Central memory CD8-positive, alpha-beta T cell (primary cell): Measurements from ENCODE around the gene SIN3B.
"Not testable (repeated sequence)": the region's sequence is repeated elsewhere in the genome, so short reads cannot be mapped to it uniquely, and the experiment has no call there.

ENCODE experiments used
- ATAC-seq: fragments of 150-1000 bp; cut with Tn5 transposase; replicated peaks from 2 replicates; pipeline ENCODE4 v1.10.0; 2022; ENCODE audit warnings: mild to moderate bottlenecking, moderate FRiP score, moderate number of reproducible peaks; ENCODE audit not compliant: poor library complexity, severe bottlenecking; ENCODE audit errors: extremely low read depth
- DNase-seq, 2 donors: peaks; one replicate each; pipeline ENCODE4 v3.0.0; 2021; ENCODE audit warnings: low spot score in 2 of 2
- H3K27ac Mint-ChIP-seq: one replicate; pipeline ENCODE4 v1.8.0; 2022; ENCODE audit warnings: low read depth, mild to moderate bottlenecking, moderate library complexity, mixed read lengths
- H3K27me3 Mint-ChIP-seq: one replicate; pipeline ENCODE4 v1.8.0; 2022; ENCODE audit warnings: mixed read lengths
- H3K36me3 Mint-ChIP-seq: one replicate; pipeline ENCODE4 v1.8.0; 2022; ENCODE audit warnings: mild to moderate bottlenecking, moderate library complexity, mixed read lengths; ENCODE audit not compliant: insufficient read depth
- H3K4me1 Mint-ChIP-seq: one replicate; pipeline ENCODE4 v1.8.0; 2022; ENCODE audit warnings: mixed read lengths
- H3K4me3 Mint-ChIP-seq: one replicate; pipeline ENCODE4 v1.8.0; 2022; ENCODE audit warnings: mild to moderate bottlenecking, moderate library complexity, mixed read lengths
- H3K9me3 Mint-ChIP-seq: one replicate; pipeline ENCODE4 v1.8.0; 2022; ENCODE audit warnings: mixed read lengths

Gene SIN3B

DNA sequence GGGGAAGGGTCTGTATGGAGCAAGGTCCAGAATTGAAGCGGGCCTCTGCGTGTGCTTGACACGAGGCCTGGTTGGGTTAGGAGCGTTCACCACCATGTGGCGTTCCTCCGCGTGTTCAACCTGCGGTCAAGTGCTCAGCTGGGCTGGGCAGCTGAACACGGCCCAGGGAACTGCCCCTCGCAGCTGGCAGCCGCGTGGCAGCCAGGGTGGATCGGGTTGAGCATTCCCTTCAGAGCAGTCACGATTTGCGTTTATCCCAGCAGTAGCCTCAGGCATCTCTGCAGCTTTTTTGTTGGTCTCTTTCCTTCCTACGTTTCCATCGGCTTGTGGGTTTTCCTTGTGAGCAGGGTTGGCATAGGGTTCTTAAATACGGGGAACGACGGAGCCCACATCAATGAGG, 30.9 kb downstream of the SIN3B start:
- H3K9me3 Mint-ChIP-seq = no peaks in the 10 kb centered on the region
- H3K4me1 Mint-ChIP-seq = no peaks in the 10 kb centered on the region
- H3K27ac Mint-ChIP-seq = no peak overlapping the region
- DNase-seq = no peak
- no peaks in the 10 kb centered on the region for H3K27me3 Mint-ChIP-seq
- peaks cover 20% of the 10 kb centered on the region for H3K36me3 Mint-ChIP-seq
- ATAC-seq = no peak
- H3K4me3 Mint-ChIP-seq = no peak overlapping the region

DNA sequence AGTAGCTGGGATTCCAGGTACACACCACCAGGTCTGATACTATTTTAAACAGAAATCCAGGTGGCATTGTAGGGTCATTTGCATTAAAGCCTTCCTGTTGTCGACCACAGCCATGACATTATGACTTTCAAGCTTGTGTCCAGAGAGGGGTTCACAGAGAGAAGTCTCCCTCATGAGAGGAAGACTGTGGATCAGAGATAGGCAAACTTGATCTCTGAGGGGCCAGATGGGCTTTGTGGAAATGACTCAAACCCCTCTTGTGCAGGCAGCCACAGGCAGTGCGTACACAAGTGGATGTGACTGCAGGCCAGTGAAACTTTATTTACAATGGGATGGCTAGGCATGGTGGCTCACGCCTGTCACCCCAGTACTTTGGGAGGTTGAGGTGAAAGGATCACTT, 31.8 kb downstream of the SIN3B start:
- no peak overlapping the region for H3K27ac Mint-ChIP-seq
- H3K4me3 Mint-ChIP-seq = no peak overlapping the region
- peaks cover 20% of the 10 kb centered on the region for H3K36me3 Mint-ChIP-seq

DNA sequence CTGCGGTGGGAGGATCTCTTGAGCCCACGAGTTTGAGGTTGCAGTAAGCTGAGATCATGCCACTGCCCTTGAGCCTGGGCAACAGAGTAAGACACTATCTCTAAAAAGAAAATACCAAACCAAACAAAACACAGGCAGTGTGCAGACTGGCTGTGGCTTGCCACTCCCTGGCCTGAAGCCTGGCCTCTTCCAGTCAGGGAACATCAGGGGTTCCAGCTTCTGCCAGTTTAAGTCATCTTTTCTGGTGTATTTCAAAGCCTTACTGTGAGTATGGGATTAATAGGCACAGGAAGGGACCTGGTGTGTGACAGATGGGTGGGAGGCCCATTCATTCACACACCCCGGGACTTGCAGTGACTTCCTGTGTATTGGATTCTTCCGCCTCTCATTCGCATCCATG, 32.6 kb downstream of the SIN3B start:
- Mint-ChIP-seq H3K36me3 (peaks cover 22% of the 10 kb centered on the region), H3K27me3 (no peaks in the 10 kb centered on the region), H3K4me3 (no peak overlapping the region), H3K9me3 (no peaks in the 10 kb centered on the region), H3K4me1 (no peaks in the 10 kb centered on the region), H3K27ac (no peak overlapping the region)
- DNase-seq = no peak
- ATAC-seq = no peak

More for the DNA sequence above, 31.8 kb downstream of the SIN3B start:
- no peak for DNase-seq
- no peaks in the 10 kb centered on the region for H3K27me3 Mint-ChIP-seq
- H3K9me3 Mint-ChIP-seq = no peaks in the 10 kb centered on the region
- no peak for ATAC-seq
- no peaks in the 10 kb centered on the region for H3K4me1 Mint-ChIP-seq

DNA sequence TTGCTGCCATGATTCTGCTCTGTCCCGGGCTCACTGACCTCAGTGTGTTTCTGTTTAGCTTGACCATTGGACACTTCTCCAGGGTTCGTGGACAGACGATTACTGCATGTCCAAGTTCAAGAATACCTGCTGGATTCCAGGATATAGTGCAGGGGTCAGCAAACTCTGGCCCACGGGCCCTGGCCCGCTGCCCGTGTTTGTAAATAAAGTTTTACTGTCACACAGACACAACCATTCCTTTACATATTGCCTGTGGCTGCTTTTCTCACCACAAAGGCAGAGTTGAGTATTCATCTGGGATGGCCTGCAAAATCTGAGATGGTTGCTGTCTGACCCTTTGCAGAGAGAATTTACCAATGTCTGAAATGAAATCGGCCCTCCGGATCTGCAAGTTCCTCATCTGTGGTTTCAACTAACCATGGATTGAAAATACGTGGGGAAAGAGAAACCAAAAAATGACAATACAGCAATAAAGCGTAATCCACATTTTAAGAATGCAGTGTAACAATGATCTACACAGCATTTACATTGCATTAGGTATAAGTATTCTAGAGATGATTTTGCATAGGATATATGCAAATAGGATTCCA, 33.7 kb downstream of the SIN3B start:
- Mint-ChIP-seq H3K27me3 (no peaks in the 10 kb centered on the region), H3K9me3 (no peaks in the 10 kb centered on the region), H3K4me1 (no peaks in the 10 kb centered on the region), H3K27ac (no peak overlapping the region), H3K36me3 (peaks cover 19% of the 10 kb centered on the region), H3K4me3 (no peak overlapping the region)
- no peak for ATAC-seq
- no peak for DNase-seq

DNA sequence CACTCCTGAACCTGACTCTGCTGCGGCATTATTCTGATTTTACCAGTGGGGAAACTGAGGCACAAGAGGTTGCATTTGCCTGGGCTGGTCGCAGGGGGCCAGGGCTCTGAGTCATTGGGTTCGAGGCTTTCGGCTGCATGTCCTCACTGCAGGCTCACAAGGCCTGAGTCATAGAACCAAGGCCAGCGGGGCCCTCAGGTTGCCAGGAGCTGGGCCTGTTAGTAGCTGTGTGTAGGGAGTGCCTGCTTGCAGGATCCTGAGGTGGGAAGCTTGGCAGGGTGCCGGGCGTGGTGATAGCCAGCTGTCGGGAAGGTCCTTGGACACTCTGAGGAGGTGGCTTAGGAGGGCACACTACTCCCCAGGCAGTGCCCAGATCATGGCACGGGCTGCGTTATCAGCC, 38.0 kb downstream of the SIN3B start:
- no peak overlapping the region for H3K27ac Mint-ChIP-seq
- no peaks in the 10 kb centered on the region for H3K27me3 Mint-ChIP-seq
- no peak for DNase-seq
- H3K4me1 Mint-ChIP-seq = no peaks in the 10 kb centered on the region
- H3K36me3 Mint-ChIP-seq = peaks cover 21% of the 10 kb centered on the region
- no peak for ATAC-seq
- H3K4me3 Mint-ChIP-seq = no peak overlapping the region
- no peaks in the 10 kb centered on the region for H3K9me3 Mint-ChIP-seq

DNA sequence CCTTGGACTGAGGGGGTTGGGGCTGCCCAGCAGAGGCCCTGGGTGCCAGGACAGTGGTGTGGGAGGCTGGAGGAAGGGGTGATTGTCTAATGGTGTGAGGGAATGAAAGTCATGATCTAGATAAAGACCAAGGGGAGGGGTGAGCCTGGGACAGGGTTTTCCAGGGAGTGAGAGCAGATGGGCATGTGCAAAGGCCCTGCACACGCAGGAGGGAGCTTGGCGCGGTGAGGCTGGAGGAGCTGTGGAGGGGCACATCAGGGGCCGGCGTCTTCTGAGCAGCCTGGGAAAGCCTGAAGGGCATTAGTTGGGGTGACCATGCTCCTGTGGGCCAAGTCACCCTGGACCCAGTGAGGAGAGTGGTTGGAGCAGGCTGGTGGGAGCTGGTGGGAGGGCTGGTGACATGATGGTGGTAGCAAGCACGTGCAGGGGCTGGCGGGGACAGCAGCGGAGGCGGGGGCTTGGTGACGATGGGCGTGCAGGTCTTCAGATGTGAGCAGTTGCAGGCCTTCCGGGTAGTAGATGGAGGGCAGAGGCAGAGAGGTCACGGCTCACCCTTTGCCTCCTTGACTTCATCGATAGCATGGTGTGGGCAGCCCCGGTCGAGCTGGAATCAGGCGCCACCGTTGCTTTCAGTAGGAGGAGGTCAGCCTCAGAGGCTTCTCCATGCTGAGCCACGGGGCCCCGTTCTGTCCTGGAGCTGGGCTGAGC, 39.4 kb downstream of the SIN3B start:
- H3K27ac Mint-ChIP-seq = no peak overlapping the region
- no peak for DNase-seq
- H3K36me3 Mint-ChIP-seq = peaks cover 23% of the 10 kb centered on the region
- peaks cover 1% of the 10 kb centered on the region for H3K4me1 Mint-ChIP-seq
- no peak for ATAC-seq
- no peaks in the 10 kb centered on the region for H3K27me3 Mint-ChIP-seq
- no peak overlapping the region for H3K4me3 Mint-ChIP-seq
- no peaks in the 10 kb centered on the region for H3K9me3 Mint-ChIP-seq

DNA sequence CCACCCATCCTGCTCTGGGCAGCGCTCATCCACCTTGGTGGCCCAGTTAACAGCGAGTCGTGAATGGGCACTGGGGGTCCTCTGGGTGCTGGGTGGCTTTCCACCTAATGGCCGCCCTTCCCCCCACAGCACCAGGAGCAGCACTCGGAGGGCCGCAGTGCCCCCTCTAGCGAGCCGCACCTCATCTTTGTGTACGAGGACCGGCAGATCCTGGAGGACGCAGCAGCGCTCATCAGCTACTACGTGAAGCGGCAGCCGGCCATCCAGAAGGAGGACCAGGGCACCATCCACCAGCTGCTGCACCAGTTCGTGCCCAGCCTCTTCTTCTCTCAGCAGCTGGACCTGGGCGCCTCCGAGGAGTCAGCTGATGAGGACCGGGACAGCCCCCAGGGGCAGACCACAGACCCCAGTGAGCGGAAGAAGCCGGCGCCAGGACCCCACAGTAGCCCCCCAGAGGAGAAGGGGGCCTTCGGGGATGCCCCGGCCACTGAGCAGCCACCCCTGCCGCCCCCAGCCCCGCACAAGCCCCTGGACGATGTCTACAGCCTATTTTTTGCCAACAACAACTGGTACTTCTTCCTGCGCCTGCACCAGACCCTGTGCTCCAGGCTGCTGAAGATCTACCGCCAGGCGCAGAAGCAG, 40.3 kb downstream of the SIN3B start:
- no peak for ATAC-seq
- Mint-ChIP-seq H3K4me3 (no peak overlapping the region), H3K36me3 (peaks cover 22% of the 10 kb centered on the region)

DNA sequence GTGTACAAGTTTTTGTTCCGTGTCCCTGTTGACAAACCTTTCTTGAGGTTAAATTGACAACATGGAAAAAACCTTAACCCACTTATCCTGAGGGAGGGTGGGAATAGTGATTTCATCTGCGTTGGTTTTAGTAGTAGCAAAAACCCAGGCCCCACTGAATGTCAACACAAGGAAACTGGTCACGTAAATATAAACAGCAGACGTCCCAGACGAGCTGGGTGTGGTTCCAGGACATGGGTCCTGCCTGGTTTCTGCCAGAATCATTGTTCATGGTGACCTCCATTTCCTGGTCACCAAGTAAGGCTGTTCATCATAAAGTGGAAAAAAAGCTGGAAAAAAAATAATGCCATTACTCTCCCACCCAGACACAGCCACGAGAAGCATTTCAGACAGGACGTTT, 42.7 kb downstream of the SIN3B start:
- Mint-ChIP-seq H3K36me3 (peaks cover 12% of the 10 kb centered on the region), H3K4me3 (no peak overlapping the region), H3K4me1 (peaks cover 22% of the 10 kb centered on the region), H3K27me3 (no peaks in the 10 kb centered on the region), H3K9me3 (no peaks in the 10 kb centered on the region), H3K27ac (no peak overlapping the region)
- DNase-seq (no peak), ATAC-seq (no peak)

More for the DNA sequence above, 40.3 kb downstream of the SIN3B start:
- no peak overlapping the region for H3K27ac Mint-ChIP-seq
- no peaks in the 10 kb centered on the region for H3K27me3 Mint-ChIP-seq
- no peaks in the 10 kb centered on the region for H3K9me3 Mint-ChIP-seq
- DNase-seq = no peak
- peaks cover 10% of the 10 kb centered on the region for H3K4me1 Mint-ChIP-seq

DNA sequence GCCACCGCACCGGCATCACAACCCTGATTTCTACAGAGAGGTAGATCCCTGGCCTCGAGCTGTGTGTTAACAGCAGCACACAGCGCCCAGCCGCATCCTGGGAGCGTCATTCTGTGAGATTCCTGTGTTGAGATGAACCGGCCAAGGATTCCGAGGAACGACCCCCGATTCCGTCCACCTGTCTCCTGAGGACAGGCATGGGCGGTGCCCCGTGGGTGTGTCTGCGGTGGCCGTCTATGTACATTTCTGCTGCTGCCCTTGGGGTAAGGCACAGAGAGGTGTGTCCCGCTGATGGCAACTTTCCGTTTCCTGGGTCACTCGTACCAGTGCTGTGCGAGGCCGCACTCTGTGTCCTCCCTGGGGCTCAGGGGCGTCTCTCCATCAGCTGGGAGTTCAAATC, 43.5 kb downstream of the SIN3B start:
- no peak overlapping the region for H3K4me3 Mint-ChIP-seq
- peaks cover 12% of the 10 kb centered on the region for H3K36me3 Mint-ChIP-seq
- ATAC-seq (no peak), DNase-seq (no peak)
- H3K4me1 Mint-ChIP-seq = peaks cover 22% of the 10 kb centered on the region
- H3K27me3 Mint-ChIP-seq = no peaks in the 10 kb centered on the region
- no peaks in the 10 kb centered on the region for H3K9me3 Mint-ChIP-seq
- no peak overlapping the region for H3K27ac Mint-ChIP-seq

DNA sequence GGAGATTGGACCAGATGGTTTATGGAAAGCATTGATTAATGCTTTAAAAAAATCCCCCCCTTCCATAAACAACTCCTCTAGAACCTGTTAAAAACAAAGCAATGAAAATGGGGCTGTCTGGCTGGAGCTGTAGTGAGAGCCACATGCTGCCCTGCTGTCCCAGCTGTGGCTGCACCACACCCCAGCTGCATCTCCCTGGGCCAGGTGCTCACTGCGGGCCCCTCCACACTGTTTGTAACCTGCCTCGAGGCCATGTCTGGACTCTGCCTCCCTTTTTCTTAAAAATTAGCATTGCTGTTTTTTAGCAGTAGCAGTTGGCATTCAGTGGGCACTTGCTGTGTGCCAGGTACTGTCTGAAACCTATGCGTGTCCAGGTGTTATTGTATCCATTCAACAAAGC, 44.4 kb downstream of the SIN3B start:
- H3K36me3 Mint-ChIP-seq = peaks cover 12% of the 10 kb centered on the region
- H3K27me3 Mint-ChIP-seq = no peaks in the 10 kb centered on the region
- H3K27ac Mint-ChIP-seq = peak overlapping the region; percentile 96

DNA sequence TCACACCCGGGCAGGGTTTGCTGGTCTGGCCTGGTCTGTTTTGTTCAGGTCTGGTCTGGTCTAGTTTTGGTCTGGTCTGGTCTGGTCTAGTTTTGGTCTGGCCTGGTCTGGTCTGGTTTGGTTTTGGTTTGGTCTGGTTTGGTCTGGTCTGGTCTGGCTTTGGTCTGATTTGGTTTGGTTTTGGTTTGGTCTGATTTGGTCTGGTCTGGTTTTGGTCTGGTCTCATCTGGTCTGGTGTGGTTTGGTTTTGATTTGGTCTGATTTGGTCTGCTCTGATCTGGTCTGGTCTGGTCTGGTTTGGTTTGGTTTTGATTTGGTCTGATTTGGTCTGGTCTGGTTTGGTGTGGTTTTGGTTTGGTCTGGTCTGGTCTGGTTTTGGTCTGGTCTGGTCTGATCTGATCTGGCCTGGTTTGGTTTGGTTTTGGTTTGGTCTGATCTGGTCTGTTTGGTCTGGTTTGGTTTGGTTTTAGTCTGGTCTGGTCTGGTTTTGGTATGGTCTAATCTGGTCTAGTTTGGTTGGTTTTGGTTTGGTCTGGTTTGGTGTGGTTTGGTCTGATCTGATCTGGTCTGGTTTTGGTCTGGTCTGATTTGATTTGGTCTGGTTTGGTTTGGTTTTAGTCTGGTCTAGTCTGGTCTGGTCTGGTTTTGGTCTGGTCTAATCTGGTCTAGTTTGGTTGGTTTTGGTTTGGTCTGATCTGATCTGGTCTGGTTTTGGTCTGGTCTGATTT, 45.2 kb downstream of the SIN3B start:
- Mint-ChIP-seq H3K9me3 (no peaks in the 10 kb centered on the region), H3K36me3 (peaks cover 15% of the 10 kb centered on the region), H3K4me3 (no peak overlapping the region), H3K27me3 (no peaks in the 10 kb centered on the region), H3K4me1 (peaks cover 22% of the 10 kb centered on the region), H3K27ac (peak overlapping the region; percentile 96)
- no peak for ATAC-seq
- DNase-seq = no peak

More for the DNA sequence above, 44.4 kb downstream of the SIN3B start:
- no peak for DNase-seq
- peaks cover 22% of the 10 kb centered on the region for H3K4me1 Mint-ChIP-seq
- ATAC-seq = no peak
- no peak overlapping the region for H3K4me3 Mint-ChIP-seq
- no peaks in the 10 kb centered on the region for H3K9me3 Mint-ChIP-seq

DNA sequence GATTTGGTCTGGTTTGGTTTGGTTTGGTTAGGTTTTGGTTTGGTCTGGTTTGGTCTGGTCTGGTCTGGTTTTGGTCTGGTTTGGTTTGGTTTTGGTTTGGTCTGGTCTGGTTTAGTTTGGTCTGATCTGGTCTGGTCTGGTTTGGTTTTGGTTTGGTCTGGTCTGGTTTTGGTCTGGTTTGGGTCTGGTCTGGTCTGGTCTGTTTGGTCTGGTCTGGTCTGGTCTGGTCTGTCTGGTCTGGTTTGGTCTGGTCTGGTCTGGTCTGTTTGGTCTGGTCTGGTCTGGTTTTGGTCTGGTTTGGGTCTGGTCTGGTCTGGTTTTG, 45.7 kb downstream of the SIN3B start:
- H3K27me3 Mint-ChIP-seq, ATAC-seq, DNase-seq, H3K4me3 Mint-ChIP-seq, H3K9me3 Mint-ChIP-seq: not testable (repeated sequence)
- Mint-ChIP-seq H3K27ac (peak overlapping the region; percentile 96), H3K36me3 (peaks cover 15% of the 10 kb centered on the region), H3K4me1 (peaks cover 22% of the 10 kb centered on the region)
